Vagina (tissue), 2 donors: ENCODE results near the gene CACNA1D.

ENCODE experiments used
- POLR2A ChIP-seq, 2 donors: fragments of 450-650 bp; IDR thresholded peaks; one replicate each; pipeline ENCODE4 v1.6.1; 2017; ENCODE audit warnings: antibody characterized with exemption in 2 of 2, mild to moderate bottlenecking in 2 of 2, moderate library complexity in 2 of 2
- POLR2AphosphoS5 ChIP-seq, 2 donors: sonication (generic); formaldehyde crosslinking; IDR thresholded peaks; one replicate each; pipeline ENCODE4 v1.9.0; 2017; ENCODE audit warnings: antibody characterized with exemption in 2 of 2, mild to moderate bottlenecking in 2 of 2, low read depth in 1 of 2; ENCODE audit not compliant: insufficient read depth in 1 of 2

GRCh38 chr3:53708001-53708621 is 213.7 kb downstream of the CACNA1D start:
- TF ChIP-seq POLR2AphosphoS5 (IDR thresholded peaks at IDR 0.05; ENCODE audit: insufficient read depth in 1 of 2, low read depth in 1 of 2) (no peak), POLR2A (IDR thresholded peaks at IDR 0.05) (no peak)
